ENCODE measurements around the gene OLFML1. TPM values are rescaled to one million over a fixed set of nuclear protein-coding genes. Genes with fewer than 3 reads are reported as not detected.

The OLFML1 gene
- polyA plus RNA-seq, 10 donors: 47.5 to 79.7 (median 52.9) TPM

GRCh38 chr11:7469351-7469865 lies 15.9 kb upstream of the OLFML1 start:
- no peak for DNase-seq

DNA sequence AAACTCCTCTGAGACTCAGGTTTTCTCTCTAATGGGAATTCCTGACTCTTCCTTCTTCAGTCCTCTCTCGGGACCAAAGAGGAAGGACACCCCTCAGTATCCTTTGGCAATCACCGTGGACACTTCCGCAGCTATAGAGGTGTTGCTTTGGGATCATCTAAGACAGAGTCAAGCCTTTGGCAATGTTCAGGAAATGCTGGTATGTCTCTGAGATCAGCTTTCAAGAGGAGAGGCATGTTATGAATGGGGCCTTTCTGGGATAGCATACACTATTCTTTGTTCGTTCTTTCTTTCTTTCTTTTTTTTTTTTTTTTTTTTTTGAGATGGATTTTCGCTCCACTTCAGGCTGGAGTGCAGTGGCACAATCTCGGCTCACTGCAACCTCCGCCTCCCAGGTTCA lies 14.2 kb upstream of the OLFML1 start:
- DNase-seq: no peak

DNA sequence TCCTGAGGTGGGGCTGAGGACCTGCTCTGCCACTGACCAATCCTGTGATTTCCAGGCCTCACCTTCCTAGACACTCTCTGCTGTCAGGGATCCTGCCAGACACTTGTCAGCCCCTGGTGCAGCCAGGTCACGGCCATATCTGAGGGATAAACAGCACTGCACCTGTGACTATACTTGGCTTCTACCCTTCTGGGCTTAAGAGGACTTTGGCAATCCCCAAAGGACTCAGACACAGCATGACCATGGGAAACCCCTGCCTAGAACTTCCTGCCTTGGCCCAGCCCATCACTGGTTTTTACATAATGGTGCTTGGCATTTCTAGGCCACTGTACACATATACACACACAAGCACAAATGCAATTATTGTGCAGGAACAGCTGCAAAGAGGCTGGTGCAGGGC lies 11.6 kb upstream of the OLFML1 start:
- DNase-seq: no peak

DNA sequence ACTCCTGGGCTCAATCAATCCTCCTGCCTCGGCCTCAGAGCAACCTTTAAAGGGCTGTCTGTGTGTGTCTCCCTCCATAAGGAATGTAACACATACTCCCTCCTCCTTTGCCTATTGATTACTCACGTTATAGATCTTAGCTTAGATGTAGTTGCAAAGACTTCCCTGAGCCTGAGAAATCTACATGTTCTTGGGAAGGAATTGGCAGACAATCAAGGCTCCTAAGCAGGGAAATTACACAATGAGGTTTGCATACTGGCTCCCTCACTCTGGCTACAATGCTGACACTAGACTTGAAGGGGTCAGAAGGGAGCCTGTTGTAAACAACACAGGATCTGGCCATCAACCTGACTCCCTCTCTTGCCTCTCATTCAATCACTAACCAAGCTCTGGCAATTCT lies 5.2 kb upstream of the OLFML1 start:
- peak in 2 of 3 donors; percentile 31 to 54 for DNase-seq

DNA sequence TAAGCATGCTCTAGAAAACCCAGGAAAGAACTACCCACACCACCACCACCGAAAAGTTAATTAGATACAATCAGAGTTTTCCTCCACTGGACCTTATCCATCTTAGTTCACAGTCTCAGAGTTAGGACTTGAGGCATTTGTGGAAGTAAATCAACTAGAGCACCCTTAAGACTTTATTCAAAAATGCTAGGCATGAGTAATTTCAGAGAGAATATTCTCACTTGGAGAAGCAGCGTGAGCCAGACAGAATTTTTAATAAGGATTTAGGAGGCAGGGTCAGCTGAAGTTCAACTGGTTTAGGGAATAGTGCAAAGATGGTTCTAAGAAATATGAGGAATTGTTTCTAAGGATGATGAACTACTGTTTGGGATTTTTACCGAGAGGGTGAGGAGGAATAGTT lies 1.2 kb upstream of the OLFML1 start:
- peak in 1 of 3 donors; percentile 17 for DNase-seq

GRCh38 chr11:7484645-7485044 lies 661 bp upstream of the OLFML1 start:
- no peak for DNase-seq

- no peak for DNase-seq
Measured at GRCh38 chr11:7486098-7486780, 933 bp downstream of the OLFML1 start.

DNA sequence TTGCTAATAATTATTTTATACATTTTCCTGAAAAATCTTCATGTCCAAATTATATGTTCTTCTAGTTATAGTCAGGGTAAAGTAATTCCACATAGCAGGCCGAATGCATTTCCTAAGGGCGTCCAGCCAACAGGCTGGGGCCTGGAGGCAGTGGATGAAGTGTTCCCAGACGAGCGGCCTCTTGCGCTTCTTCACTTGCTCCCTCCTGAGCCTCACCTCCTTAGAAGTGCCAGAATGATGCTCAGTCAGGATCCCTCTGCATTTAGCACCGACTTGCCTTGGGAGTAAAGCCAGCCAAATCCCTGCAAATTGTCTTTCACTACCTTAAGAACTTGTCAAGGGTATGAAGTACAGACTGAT lies 1.5 kb downstream of the OLFML1 start:
- peak; percentile 45 to 89 (median 79) for DNase-seq

DNA sequence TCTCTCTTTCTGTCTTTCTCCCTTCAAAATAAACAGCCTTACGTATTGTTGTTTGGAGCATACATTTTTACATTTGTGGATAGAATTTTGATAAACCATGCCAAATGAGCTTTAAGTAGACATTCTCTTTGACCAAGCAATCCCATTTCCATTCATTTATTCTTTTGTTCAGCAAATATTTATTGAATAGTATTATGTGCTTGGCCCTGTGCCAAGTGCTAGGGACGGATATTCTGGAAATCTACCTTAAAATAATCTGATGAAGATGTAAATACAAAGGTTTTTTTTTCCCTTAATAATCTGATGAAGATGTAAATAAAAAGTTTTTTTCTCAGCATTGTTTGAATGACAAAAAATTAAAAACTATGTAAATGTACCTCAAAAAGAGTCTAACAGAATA lies 2.1 kb downstream of the OLFML1 start:
- DNase-seq: no peak

GRCh38 chr11:7488681-7489080 lies 3.4 kb downstream of the OLFML1 start:
- DNase-seq: no peak

DNA sequence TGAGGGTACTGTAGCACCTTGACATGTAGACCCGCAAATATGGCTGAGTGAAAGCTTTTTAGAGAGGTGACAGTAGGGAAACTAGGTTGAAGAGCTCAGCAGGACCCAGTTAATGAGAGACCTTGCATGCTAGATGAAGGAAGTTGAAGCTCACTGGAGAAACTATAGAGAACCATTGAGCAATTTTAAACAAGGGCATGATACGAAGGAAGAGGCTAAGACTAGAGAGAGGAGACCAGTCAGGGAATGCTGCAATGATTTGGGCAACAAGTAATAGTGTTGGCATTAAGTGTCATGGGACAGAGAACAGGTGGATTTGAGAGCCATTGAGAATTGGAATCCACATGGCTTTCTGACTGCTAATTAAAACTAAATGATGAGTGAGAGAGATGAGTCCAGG lies 4.1 kb downstream of the OLFML1 start:
- DNase-seq: no peak

DNA sequence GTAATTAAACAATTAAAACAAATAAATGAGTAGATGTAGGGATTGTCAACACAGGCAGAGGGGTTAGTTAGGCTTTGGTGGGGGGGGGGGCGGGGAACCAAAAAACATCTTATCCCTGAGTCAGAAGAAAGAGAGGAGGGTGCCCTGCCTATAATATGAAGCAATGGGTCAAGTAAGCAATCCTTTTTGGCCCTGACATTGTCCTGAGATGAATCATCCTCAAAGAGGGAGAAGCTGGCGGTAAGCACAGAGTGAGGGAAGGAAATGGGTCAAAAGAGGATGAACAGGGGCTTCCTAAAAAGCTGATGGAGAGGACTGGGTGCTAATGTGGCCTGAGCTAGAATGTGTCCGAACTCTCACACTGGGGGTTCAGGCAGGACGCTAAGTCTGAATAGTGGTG lies 4.7 kb downstream of the OLFML1 start:
- no peak for DNase-seq

- no peak for DNase-seq
Measured at GRCh38 chr11:7490535-7490934, 5.2 kb downstream of the OLFML1 start.

DNA sequence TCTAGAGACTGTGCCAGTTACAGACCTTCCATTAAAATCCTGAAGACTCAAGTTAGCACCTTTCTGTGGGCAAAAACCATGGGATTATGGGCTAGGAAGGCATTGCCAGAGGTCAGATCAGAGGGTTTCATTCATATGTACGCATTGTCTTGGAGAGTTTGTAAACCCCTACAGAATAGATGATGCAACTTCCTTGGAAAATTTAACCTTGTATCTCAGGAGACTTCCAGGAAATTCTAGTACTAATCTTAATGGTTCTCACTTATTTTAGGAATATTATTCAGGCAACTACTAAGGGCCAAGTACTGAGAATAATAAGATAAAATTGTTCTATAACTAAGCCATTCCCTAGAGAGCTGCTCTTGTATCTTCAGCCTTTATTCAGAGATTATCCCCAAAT lies 6.9 kb downstream of the OLFML1 start:
- DNase-seq: no peak

DNA sequence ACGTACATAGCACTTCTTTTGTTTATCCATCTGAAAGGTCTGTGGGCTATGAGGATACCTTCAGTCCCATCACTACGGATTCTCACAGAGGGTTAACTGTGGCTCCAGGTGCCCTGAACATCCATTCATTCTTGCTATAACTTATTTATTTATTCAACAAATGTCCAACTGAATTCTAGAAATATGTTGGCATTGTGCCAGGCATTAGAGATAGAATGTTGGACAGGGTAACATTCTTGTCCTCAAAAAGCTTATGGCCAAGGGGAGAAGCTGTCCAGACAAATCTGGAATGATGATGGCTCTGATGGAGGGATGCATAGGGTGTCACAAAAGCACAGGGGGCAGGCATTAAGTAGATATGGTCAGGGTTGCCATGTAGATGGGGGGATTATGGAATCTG lies 8.4 kb downstream of the OLFML1 start:
- DNase-seq: no peak

DNA sequence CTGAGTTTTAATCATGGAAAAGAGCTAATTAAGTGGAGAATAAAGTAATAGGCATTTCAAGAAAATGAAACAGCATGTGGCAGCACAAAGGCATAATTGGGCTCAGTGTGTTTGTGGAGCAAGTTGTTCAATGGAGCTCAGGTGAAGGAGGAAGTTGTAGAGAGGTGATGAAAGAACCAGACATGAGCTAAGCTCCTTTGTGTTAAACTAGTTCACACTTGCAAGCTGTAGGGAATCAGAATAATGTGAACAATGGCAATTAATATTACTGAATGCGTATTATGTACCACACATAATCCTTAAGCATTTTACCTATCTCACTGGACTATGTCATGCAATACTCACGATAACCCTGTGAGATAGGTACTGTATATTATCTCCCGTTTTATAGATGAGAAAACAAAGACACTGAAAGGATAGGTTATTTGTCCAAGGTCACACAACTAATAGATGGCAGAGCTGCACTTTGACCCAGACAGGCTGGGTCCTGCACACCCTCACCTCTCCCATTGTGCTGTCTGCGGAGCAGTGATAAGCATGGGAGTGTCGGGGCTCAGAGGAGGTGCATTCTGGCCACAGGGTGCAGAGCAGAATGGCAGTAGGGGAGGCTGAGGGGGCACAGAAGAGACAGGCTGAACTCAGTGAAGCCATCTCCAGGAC lies 8.9 kb downstream of the OLFML1 start:
- no peak for DNase-seq

GRCh38 chr11:7495882-7496551 lies 10.7 kb downstream of the OLFML1 start:
- no peak for DNase-seq

GRCh38 chr11:7498193-7498592 lies 12.9 kb downstream of the OLFML1 start:
- DNase-seq: no peak

DNA sequence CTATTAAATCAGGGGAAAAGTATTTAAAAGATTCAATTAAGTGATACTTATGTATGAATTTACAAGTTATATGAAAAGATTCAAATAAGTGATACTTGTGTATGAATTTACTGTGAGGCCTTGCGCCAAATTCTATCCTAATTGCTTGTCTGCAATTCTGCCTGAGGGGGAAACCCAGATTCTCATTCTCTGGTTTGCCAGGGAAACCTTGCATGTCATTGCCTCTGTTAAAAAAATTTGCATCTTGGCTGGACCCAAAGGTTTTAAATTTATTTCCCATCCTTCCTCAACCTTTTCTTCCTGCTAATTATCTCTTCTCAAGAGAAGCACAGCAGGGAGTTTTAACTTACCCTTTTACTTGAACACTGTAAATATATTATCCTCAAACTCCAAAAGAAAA lies 13.8 kb downstream of the OLFML1 start:
- no peak for DNase-seq

GRCh38 chr11:7500251-7500650 lies 14.9 kb downstream of the OLFML1 start:
- DNase-seq: no peak

GRCh38 chr11:7501251-7501650 lies 15.9 kb downstream of the OLFML1 start:
- DNase-seq: no peak

DNA sequence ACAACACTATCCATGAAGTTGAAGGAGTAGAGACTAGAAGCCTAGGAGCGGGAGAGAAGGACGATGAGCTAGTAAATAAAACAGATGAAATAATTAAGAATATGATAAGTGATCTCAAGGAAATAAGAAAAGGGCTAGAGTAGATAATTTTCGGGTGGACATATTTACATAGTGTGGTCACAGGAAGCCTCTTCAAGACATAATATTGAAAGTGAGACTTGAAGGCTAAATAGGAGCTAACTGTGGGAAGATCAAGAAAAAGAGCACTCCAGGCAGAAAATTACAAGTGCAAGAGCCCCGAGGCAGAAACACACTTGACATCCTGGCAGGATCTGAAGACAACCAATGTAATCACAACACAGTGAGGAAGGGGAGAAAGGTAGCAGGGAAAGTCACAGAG lies 16.6 kb downstream of the OLFML1 start:
- DNase-seq: no peak

GRCh38 chr11:7506243-7506642 lies 20.9 kb downstream of the OLFML1 start:
- DNase-seq: no peak
